ENCODE results near the gene INTS13.

DNA sequence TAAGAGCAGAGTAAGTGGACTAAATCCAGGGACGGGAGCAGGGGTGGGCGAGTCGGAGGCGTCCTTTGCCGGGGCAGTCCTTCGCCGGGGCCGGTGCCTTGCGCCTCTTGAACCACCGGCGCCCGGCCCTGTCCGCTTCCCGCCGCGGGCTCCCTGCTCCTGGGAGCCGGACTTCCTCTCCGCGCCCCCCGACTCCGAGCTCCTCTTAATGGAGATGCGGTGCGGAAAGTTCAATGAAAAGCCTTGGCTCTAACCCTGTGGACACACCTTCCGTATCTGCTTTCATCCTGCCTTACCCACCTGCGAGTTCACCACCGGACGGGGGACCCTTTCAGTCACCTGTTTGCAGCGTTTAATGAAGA is 901 bp upstream of the INTS13 start:
- no peak for TF ChIP-seq POLR2A (IDR thresholded peaks at IDR 0.05)
- TF ChIP-seq, protein P1, sequence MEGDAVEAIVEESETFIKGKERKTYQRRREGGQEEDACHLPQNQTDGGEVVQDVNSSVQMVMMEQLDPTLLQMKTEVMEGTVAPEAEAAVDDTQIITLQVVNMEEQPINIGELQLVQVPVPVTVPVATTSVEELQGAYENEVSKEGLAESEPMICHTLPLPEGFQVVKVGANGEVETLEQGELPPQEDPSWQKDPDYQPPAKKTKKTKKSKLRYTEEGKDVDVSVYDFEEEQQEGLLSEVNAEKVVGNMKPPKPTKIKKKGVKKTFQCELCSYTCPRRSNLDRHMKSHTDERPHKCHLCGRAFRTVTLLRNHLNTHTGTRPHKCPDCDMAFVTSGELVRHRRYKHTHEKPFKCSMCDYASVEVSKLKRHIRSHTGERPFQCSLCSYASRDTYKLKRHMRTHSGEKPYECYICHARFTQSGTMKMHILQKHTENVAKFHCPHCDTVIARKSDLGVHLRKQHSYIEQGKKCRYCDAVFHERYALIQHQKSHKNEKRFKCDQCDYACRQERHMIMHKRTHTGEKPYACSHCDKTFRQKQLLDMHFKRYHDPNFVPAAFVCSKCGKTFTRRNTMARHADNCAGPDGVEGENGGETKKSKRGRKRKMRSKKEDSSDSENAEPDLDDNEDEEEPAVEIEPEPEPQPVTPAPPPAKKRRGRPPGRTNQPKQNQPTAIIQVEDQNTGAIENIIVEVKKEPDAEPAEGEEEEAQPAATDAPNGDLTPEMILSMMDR (IDR thresholded peaks at IDR 0.05): no peak
